Activated CD8-positive, alpha-beta memory T cell treated with anti-CD3 and anti-CD28 coated beads for 4 hours (primary cell): ENCODE data around the gene EIF4ENIF1.
"Not testable (repeated sequence)": the region's sequence is repeated elsewhere in the genome, so short reads cannot be mapped to it uniquely, and the experiment has no call there.

ENCODE experiments used
- DNase-seq, 2 donors: peaks; one replicate each; pipeline ENCODE4 v3.0.0-alpha.2; 2020; ENCODE audit warnings: low read depth in 2 of 2

The EIF4ENIF1 gene

DNA sequence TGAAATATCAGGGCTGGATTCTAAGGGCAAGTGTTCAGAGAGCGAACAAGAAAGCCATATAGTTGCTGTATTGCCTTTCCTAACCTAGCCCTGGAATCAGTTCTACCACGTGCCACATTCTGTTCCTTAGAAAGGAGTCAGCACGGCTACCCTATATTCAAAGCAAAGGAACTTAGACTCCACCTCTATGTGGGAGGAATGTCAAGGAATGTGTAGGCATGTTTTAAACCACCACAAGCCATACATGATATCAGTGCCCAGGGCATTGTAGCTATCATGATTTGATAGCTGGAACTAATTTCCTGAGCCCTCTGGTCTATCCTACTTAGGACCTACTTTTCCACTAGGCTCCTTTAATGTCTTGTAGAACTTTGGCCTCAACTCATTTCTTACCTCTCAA is 2.5 kb upstream of the EIF4ENIF1 start:
- DNase-seq: no peak

DNA sequence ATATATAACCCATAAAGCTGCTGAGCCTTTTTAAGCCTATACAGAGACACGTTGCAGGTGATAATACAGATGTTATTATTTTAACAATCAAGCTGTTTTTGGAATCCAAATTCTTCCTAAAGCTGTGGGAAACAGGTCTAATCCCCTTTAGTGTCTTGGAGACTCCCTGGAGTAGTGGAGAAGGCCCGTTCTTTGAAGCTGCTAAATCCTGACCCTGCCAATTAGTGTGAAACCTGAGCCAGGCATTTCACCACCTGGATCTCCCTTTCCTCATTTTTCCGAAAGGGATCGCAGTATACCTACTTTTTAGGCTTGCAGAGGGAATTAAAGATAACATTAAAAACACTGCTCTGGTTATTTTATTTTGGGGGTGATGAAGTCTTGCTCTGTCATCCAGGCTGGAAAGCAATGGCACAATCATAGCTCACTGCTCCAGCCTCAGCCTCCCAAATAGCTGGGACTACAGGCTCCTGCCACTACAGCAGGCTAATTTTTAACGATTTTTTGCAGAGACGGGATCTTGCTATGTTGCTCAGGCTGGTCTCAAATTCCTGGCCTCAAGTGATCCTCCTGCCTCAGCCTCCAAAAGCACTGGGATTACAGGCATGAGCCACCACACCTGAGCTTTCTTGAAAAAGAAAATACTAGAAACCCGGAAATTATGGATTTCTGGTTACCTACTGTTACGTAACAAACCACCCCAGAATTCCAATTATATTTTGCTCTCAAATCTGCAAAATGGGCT is 1.7 kb upstream of the EIF4ENIF1 start:
- DNase-seq: no peak

DNA sequence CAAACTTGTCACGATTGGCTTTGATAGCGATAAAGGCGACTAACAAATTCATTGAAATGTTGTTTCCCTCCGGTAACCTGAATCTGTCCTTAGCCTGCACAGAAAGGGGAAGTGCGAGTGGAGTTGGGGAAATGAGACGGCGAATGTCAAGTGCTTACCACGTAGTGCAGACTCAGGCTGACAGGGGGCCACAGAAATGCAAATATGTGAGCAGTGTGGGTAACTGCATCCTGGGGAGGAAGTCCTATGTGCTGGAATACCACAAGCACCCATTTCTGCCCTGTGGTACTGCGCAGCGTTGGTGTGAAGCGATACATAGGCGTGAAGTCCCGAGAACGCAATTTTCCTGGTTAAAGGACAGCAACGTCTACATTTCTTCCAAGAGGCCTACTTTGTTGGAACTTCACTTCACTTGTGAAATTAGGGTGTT is 869 bp upstream of the EIF4ENIF1 start:
- DNase-seq: peak in 1 of 2 donors; percentile 30

DNA sequence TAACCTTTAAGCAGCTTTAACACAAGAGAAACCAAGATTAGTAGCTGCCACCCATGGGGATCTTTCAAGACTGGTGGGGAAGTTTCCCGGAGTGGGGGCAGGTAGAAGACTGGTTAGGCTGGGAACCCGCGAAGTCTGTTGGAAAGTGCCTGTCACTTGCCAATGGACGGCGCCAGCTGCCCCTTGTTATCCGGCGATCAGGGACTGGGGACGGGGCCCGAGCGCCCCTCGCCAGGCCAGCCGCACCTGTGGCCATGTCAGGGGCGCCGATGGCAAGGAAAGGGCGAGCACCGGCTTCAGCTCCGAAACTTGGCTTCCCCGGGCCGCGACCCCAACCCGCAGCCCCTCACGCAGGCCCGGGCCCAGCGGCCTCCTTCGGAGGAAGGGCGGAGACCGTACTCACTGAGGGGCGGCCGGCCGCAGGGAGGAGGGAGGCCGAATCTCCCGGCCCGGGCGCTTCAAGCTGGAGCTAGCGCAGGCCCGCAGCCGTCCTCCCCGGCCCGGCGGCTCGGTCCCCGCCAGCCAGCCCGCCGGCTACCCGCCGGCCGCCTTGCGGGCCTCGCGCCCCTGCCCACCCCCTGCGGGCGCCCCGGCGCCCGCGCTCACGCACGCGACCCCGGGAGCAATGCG is 539 bp downstream of the EIF4ENIF1 start:
- no peak for DNase-seq

DNA sequence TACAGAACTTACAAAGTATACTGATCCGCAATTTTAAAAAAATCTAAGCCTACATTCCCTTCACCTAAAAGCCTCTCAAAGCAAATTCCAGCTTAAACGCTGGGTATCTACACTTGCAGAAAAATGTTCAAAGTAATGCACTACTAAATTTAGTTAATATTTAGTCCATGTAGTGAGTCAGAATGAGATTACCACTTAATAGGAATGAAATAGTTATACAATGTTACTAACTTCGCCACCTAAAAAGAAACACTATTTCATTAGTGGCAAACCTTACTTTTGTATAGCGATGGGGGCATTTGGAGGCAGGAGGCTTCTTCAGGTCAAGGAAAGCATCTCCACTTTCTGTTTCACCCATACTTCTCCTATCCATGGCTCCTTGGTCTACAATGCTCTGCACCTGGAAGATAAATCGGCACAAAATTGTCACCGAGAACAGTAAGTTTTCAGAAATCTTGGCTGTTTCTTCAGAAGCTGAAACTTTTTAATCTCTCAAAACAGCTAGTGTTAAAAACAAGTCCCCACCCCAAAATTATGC is 1.2 kb downstream of the EIF4ENIF1 start:
- DNase-seq: no peak

DNA sequence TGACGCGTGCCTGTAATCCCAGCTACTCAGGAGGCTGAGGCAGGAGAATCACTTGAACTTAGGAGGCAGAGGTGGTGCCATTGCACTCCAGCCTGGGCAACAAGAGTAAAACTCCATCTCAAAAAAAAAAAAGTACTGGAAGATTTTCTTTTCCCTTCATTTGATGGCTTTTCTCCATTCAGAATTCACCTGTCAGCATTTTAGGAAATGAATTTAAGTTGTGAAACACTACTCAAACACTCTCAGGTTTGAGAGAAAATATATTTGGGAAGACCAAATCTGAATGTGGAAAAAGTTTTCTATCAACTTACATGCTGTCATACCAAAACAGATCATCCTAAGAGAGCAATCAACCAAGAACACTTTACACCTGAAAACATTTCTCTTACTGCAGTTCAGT is 2.7 kb downstream of the EIF4ENIF1 start:
- no peak for DNase-seq

DNA sequence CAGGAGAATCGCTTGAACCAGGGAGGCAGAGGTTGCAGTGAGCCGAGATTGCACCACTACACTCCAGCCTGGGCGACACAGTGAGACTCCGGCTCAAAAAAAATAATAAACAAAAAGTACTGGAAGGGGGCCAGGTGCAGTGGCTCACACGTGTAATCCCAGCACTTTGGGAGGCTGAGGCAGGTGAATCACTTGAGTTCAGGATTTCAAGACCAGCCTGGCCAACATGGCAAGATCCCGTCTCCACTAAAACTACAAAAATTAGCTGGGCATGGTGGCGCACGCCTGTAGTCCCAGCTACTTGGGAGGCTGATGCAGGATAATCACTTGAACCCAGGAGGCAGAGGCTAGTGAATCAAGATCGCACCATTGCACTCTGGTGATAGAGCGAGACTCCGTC is 3.3 kb downstream of the EIF4ENIF1 start:
- not testable (repeated sequence) for DNase-seq

DNA sequence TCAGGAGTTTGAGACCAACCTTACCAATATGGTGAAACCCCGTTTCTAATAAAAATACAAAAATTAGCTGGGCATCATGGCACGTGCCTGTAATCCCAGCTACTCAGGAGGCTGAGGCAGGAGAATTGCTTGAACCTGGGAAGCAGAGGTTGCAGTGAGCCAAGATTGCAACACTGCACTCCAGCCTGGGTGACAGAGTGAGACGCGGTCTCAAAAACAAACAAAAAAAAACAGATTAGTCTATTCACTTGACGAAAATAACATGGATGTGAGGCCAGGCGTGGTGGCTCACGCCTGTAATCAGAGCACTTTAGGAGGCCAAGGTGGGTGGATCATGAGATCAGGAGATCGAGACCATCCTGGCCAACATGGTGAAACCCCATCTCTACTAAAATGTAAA is 7.2 kb downstream of the EIF4ENIF1 start:
- DNase-seq: not testable (repeated sequence)

DNA sequence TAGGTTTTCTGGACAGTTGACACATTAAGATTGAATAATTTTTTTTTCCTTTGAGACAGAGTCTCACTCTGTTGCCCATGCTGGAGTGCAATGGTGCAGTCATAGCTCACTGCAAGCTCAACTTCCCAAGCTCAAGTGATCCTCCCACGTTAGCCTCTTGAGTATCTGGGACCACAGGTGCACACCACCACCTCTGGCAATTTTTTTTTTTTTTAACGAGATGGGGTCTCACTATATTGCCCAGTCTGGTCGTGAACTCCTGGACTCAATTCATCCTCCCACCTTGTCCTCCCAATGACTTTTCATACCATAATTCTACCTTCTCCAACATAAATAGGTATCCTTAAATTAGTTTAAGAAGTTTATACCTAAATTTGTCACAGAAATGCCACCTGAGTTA is 8.5 kb downstream of the EIF4ENIF1 start:
- no peak for DNase-seq

DNA sequence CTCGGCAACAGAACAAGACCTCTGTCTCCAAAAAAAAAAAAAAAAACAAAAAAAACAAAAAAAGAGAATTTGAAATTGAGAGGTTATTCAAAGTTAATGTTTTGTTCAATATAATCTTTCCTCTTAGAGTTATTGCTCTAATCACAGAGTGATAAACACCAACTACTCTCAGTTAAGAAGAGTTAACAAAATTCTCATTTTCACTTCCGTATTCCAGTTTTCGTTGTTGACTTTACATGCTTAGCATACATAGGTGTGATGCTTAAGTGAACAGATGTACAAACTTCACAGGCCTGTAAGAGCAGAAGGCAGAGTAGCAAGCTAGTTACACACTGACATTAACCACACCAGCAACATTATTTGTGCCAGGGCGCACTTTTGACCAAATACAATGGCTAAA is 12.3 kb downstream of the EIF4ENIF1 start:
- no peak for DNase-seq

DNA sequence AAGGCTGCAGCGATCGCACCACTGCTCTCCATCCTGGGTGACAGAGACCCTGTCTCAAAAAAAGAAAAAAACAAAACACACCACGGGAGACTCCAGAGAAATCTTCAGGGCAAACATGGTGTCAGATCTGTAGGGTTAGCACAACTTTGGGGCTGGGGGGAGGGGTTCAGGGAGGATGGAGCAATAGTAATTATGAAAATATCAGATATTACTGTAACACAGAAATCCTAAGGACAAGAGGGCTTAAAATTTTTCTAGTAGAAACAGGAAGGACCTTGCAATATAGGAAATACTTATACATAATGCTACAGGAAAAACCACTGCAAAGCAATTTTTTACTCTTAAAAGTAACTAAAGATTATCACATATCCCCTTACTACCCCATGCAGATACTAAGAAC is 13.8 kb downstream of the EIF4ENIF1 start:
- no peak for DNase-seq

DNA sequence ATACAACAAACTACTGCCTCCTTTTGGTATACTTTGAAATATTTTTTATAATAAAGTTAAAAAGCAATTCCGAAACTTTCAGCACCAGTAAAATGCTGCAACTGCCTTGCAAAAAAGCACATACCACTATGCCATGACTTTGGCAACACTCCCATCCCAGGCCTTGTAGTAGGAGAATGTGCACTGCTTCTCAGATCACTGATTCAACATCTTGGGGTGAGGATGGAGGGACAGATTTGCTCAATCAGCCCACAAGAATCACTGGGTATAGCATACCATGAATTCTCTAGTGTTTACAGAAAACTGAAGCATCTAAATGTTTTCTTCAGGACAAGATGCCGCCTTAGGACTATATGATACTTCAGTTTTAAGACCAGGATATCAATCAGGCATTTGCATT is 14.9 kb downstream of the EIF4ENIF1 start:
- no peak for DNase-seq

DNA sequence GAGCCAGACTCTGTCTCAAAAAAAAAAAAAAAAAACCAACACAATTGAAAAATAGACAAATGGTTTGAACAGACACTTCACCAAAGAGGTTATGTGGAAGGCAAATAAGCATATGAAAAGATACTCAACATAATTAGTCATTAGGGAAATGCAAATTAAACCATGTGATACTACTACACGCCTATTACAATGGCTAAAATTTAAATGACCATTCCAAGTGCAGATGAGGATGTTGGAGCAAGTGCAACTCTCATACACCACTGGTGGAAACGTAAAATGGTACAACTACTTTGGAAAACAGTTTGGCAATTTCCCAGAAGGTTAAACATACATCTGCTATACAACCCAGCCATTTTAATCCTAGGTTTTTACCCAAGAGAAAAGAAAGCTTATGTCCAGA is 24.3 kb downstream of the EIF4ENIF1 start:
- no peak for DNase-seq

DNA sequence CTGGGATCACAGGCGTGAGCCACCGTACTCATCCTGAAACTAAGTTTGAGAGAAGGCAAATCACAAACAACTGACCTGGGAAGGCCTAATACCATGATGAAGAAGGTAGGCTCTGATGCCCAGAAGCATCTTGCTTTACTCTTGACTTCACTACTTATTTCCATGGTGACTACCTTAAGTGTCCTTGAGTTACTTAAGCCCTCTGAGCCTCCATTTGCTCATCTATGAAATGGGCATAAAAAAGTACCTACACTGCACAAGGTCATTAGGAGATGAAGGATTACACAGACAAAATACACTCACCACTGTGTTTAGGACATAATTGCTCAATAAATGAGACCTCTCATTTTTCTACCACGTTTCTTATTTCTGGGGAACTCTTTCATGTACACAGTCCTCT is 27.9 kb downstream of the EIF4ENIF1 start:
- no peak for DNase-seq

DNA sequence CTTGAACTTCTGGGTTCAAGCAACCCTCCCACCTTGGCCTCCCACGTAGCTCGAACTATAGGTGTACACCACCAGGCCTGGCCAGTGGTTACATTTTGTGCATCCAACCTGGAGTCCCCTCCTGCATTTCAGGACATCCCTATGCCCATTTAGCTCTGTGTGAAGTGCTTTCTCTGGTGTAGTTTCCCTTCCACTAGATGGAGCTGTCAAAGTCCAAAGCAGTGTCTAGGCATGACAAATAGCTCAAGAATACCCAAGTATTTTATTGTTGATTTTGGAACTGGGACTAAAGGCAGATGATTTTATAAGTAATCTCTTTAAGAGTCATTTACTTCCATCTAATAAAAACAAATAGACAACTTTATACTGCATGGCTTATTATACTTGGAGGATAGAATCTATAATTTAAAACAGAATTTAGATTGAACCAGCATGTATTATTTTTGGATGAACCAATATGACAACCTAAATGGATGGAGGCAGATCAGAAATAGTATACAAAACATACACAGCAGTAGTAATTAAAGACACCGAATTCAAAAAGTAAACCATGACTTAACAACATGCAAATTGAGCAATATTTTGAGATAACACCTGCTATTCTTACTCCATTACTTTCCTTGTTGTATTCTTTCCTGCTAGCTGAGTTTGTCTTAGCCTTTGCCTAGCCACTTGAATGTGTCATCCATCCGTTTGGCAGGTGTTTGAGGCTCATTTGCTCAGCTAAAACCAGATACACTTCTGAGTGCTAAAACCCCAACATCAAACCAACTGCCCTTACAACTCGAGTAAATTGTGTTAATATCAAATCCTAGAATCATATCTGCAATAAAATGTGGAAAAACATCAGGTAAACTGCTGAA is 37.7 kb downstream of the EIF4ENIF1 start:
- DNase-seq: no peak

DNA sequence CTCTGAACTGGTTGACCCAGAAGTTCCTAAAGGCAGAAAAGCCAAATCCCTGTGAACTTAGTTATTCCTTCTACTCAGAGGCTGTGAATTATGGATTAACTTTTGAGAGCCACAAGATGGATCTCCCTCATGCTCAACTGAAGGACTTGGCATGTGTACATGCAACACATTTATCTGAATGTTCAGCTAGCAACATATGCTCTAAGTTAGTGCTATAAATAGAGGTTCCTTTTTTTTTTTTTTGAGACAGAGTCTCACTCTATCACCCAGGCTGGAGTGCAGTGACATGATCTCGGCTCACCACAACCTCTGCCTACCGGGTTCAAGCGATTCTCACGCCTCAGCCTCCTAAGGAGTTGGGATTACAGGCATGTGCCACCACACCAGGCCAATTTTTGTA is 40.1 kb downstream of the EIF4ENIF1 start:
- DNase-seq: no peak

DNA sequence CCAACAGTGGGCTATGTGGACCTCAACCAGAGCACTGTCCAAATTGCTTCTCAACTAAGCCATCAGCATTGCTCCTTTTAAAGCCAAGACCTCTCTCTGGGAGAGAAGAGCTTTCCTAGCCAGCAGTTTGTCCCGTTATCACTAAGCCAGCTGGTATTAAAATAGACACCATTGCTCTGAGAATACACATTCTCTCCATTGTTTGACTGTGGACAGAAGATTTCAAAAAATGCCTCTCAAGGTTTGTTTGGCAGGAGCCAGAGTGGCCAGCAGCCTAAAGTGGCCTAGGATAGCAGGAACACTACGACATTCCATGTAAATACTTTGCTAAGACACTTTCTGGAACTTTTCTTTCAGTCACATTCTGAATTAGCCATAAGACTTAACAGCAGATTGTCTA is 41.3 kb downstream of the EIF4ENIF1 start:
- DNase-seq: no peak

DNA sequence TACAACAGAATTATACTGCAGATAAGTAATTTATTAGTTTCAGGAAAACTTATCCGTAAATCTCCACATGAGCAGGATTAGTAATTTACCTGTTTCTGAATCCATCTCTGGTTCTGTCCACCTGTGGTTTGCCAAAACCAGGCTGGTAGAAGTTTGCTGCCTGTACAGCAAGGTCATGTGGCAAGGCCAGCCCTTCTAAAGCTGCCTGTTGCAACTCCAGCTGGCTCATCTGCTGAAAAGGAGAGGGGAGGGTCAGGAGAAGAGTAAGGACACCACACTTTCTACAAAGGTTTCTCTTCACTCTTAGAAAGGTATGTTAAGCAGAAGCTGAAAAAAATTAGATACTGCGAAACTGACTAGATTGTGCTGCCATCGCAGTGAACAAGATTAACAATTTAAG is 42.3 kb downstream of the EIF4ENIF1 start:
- DNase-seq: no peak

DNA sequence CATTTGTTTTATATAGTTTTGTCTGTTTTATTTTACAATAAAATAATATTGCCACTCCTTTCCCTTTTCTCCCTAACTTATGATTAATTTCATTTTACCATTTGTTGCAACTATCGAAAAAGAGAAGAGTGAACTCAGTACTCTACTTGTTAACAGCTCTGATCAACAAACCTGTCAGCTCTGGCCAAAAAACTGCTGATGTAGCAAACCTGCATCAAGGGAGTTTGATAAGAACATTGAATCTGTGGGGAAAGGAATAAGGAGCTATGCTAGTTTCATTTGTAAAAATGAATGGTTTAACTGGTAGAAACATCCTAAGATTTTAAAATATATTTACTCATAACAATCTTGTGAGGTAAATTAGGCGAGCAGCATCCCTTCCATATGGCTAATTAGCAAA is 42.9 kb downstream of the EIF4ENIF1 start:
- no peak for DNase-seq

DNA sequence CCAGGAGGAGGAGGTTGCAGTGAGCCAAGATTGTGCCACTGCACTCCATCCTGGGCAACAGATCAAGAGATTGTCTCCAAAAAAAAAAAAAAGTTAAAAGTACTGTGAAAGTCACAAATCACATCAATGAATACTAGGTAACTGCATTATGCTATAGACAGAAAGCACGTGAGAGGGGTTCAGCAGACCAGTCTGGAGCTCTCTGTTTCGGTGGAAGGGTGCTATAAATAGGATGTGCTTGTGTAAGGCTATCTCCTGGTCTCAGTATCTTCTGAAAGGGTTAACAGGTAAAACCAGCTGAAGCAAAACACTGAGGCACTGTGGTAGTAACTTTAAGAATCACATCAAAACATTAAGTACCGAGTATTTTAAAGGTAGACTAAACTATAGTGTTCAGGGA is 43.4 kb downstream of the EIF4ENIF1 start:
- DNase-seq: no peak

DNA sequence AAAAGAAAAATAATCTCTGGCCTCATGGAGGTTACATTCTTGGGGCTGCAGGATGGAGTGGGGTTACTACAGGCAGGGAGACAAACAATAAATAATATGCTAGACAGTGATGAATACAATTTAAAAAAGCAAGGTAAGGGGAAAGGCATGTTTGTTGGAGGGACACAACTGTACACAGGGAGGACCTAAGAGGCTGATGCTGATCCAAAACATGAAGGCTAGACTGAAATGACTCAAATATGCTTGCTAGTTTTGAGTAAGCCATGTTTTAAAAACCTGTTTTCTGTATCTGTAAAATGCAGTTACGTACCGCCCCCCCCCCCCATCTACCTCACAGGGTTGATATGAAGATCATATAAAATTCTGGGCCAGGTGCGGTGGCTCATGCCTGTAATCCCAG is 44.0 kb downstream of the EIF4ENIF1 start:
- no peak for DNase-seq

DNA sequence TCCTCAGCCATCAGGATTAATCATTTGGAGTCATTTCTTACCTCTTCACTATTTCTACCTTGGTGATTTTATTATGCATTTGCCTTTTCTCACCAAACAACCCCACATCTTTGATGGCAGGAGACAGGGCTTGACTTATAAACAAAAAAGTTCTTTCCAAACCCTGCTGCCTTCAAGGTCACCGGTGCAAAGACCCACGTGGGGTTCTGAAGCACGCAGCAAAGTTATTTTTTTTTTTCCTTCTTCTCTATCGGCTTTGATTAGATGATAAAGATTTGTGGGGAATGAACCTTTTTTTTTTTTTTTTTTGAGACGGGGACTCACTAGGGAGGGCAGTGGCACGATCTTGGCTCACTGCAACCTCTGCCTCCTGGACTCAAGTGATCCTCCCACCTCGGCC is 46.1 kb downstream of the EIF4ENIF1 start:
- DNase-seq: no peak
